MM.1S (cell line): ENCODE results near the gene LZTS2.

Experiments
- DNase-seq: peaks from one replicate; pipeline ENCODE4 v3.0.0-alpha.2; 2015
- H2AFZ ChIP-seq: fragments of 300-600 bp; sonication (generic); 2 replicates; pipeline ENCODE4 v1.6.0; 2016; ENCODE audit warnings: antibody characterized with exemption, low read length
- H3F3A ChIP-seq: fragments of 300-600 bp; sonication (generic); 2 replicates; pipeline ENCODE4 v1.6.1; 2016; ENCODE audit warnings: mild to moderate bottlenecking, antibody characterized with exemption, low read length, moderate library complexity, mixed read lengths; ENCODE audit not compliant: insufficient read depth
- H3K27ac ChIP-seq: fragments of 300-600 bp; sonication (generic); 2 replicates; pipeline ENCODE4 v1.5.1; 2016; ENCODE audit warnings: mild to moderate bottlenecking, low read length
- H3K27me3 ChIP-seq: fragments of 300-600 bp; sonication (generic); replicated peaks from 2 replicates; pipeline ENCODE4 v1.6.0; 2016; ENCODE audit warnings: low read length; ENCODE audit not compliant: insufficient read depth
- H3K36me3 ChIP-seq: fragments of 300-600 bp; sonication (generic); replicated peaks from 2 replicates; pipeline ENCODE4 v1.6.1; 2016; ENCODE audit warnings: mild to moderate bottlenecking, low read length, mixed read lengths; ENCODE audit not compliant: insufficient read depth
- H3K4me1 ChIP-seq: fragments of 300-600 bp; sonication (generic); 2 replicates; pipeline ENCODE4 v1.6.1; 2016; ENCODE audit warnings: low read length, mixed read lengths
- H3K4me2 ChIP-seq: fragments of 300-600 bp; sonication (generic); 2 replicates; pipeline ENCODE4 v1.6.0; 2016; ENCODE audit warnings: low read depth, low read length
- H3K4me3 ChIP-seq: fragments of 300-600 bp; sonication (generic); 2 replicates; pipeline ENCODE4 v1.5.1; 2016; ENCODE audit warnings: low read length, mixed read lengths
- H3K79me2 ChIP-seq: fragments of 300-600 bp; sonication (generic); 2 replicates; pipeline ENCODE4 v1.6.1; 2016; ENCODE audit warnings: mixed run types, low read length, mixed read lengths
- H3K9ac ChIP-seq: fragments of 300-600 bp; sonication (generic); 2 replicates; pipeline ENCODE4 v1.6.1; 2016; ENCODE audit warnings: low read length, mixed read lengths
- H3K9me2 ChIP-seq: fragments of 300-600 bp; sonication (generic); replicated peaks from 2 replicates; pipeline ENCODE4 v1.6.1; 2016; ENCODE audit warnings: mild to moderate bottlenecking, low read length, mixed read lengths; ENCODE audit not compliant: insufficient read depth
- H3K9me3 ChIP-seq: fragments of 300-600 bp; sonication (generic); replicated peaks from 2 replicates; pipeline ENCODE4 v1.6.1; 2016; ENCODE audit warnings: mild to moderate bottlenecking, low read length, mixed read lengths; ENCODE audit not compliant: insufficient read depth
- H4K20me1 ChIP-seq: fragments of 300-600 bp; sonication (generic); 2 replicates; pipeline ENCODE4 v1.6.1; 2016; ENCODE audit warnings: mild to moderate bottlenecking, low read length, moderate library complexity, mixed read lengths; ENCODE audit not compliant: insufficient read depth
- EZH2 ChIP-seq: fragments of 300-600 bp; sonication (generic); optimal IDR thresholded peaks from 2 replicates; pipeline ENCODE3; 2017; ENCODE audit warnings: low read depth, mild to moderate bottlenecking, antibody characterized with exemption, low read length, mixed read lengths
- EZH2phosphoT487 ChIP-seq: fragments of 300-600 bp; sonication (generic); IDR thresholded peaks from 2 replicates; pipeline ENCODE4 v1.6.1; 2018; ENCODE audit warnings: antibody characterized with exemption, low read length
- TF ChIP-seq, protein P1 (sequence below): fragments of 300-600 bp; sonication (generic); IDR thresholded peaks from 2 replicates; pipeline ENCODE4 v1.5.1; 2016; ENCODE audit warnings: antibody characterized with exemption, low read length, mixed read lengths

The LZTS2 gene

DNA sequence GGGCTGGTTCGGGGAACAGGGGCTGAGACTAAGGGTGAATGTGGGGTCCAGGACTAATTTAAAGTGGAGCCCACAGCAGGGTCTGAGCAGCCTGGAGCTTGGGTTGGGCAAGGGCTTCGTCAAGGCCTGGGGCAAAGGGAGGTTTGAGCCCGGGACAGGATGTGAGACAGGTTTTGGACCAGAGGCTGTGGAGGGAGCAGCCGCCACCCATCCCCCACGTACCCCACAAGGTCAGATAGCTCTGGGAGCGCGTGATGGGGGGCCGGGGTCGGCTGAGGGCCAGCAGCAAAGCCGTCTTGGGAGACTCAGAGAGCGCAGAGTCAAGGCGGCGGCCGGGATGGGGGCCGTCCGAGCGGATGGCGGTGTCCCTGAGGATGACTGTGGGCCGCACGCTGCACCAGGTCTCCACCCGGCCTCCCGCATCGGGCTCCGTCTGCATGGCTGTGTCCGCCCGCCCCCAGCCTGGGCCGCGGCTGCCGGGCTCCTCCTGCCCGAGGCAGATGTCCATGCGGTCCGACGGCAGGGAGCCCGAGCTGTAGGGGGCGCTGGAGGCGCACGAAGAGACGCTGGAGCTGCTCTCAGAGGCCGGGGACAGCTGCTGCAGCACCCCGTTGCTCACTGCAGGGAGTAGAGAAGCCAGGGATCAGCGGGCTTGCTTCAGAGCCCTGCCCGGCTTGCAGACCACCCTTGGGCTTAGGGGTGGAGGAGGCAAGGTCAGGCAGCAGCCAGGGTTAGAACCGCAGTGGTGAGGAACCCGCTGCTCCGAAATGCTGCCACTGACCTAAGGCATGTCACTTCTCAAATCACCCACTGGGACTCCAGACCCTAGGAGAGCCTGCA, 19.2 kb downstream of the LZTS2 start:
- Histone ChIP-seq H3K9me2 (no peaks in the 10 kb centered on the region), H4K20me1 (no peaks in the 10 kb centered on the region), H3K27me3 (peaks cover 42% of the 10 kb centered on the region), H3K79me2 (no peaks in the 10 kb centered on the region), H3K9ac (no peak overlapping the region), H3K36me3 (no peaks in the 10 kb centered on the region), H3K4me2 (peak overlapping the region; percentile 31; the same call in 1 of the 2 replicates), H3K9me3 (no peaks in the 10 kb centered on the region), H3K27ac (no peak overlapping the region), H3K4me3 (no peak overlapping the region; the same call in 1 of the 2 replicates), H3F3A (no peaks in the 10 kb centered on the region), H2AFZ (no peak overlapping the region), H3K4me1 (0 out of 2 replicates have a peak, but pooled peaks cover 3% of the 10 kb centered on the region)
- DNase-seq: peak; percentile 68
- TF ChIP-seq, protein P1, sequence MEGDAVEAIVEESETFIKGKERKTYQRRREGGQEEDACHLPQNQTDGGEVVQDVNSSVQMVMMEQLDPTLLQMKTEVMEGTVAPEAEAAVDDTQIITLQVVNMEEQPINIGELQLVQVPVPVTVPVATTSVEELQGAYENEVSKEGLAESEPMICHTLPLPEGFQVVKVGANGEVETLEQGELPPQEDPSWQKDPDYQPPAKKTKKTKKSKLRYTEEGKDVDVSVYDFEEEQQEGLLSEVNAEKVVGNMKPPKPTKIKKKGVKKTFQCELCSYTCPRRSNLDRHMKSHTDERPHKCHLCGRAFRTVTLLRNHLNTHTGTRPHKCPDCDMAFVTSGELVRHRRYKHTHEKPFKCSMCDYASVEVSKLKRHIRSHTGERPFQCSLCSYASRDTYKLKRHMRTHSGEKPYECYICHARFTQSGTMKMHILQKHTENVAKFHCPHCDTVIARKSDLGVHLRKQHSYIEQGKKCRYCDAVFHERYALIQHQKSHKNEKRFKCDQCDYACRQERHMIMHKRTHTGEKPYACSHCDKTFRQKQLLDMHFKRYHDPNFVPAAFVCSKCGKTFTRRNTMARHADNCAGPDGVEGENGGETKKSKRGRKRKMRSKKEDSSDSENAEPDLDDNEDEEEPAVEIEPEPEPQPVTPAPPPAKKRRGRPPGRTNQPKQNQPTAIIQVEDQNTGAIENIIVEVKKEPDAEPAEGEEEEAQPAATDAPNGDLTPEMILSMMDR: peak; percentile 76
- no peak for TF ChIP-seq EZH2
- TF ChIP-seq EZH2phosphoT487: no peak

- no peak overlapping the region for H3K4me2 ChIP-seq
- H3K27me3 ChIP-seq: peaks cover 42% of the 10 kb centered on the region
- no peak overlapping the region for H3K4me3 ChIP-seq
Observed at GRCh38 chr10:101019440-101019703, 19.8 kb downstream of the LZTS2 start.

DNA sequence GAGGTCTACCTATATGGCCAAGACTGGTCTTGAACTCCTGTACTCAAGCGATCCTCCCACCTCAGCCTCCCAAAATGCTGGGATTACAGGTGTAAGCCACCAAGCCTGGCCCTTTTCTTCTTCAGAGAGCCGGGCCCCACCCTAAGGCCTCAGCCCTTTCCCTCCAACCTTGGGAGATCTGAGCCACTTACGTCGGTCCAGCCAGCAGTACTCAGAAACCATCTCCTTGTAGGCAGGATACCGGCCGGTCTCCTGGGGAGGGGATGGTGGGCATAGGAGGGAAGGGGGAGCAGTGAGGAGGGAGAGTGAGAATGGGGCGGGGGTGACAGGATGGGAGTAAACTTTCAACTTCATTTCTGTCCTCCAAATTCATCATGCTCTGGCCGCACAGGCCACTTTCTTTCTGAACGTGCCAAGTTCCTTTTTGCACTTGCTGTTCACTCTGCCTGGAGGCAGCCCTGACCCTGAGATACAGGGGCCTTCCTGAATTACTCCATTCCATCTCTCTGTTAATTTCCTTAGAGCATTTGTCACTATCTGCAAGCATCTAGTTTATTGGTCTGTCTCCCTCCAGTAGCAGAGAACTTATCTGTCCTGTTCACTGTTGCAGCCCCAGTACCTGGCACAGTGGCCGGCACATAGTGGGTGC, 20.9 kb downstream of the LZTS2 start:
- no peak overlapping the region for H3K9ac ChIP-seq
- H3K79me2 ChIP-seq: no peaks in the 10 kb centered on the region
- no peak for TF ChIP-seq EZH2
- no peak for TF ChIP-seq EZH2phosphoT487
- no peaks in the 10 kb centered on the region for H3K9me3 ChIP-seq
- no peak overlapping the region for H2AFZ ChIP-seq
- no peaks in the 10 kb centered on the region for H3K36me3 ChIP-seq
- DNase-seq: no peak
- no peaks in the 10 kb centered on the region for H4K20me1 ChIP-seq
- no peaks in the 10 kb centered on the region for H3K9me2 ChIP-seq
- no peaks in the 10 kb centered on the region for H3F3A ChIP-seq
- no peak overlapping the region for H3K4me3 ChIP-seq
- no peak overlapping the region for H3K27ac ChIP-seq
- H3K27me3 ChIP-seq: peaks cover 39% of the 10 kb centered on the region
- H3K4me1 ChIP-seq: no peaks in the 10 kb centered on the region
- H3K4me2 ChIP-seq: no peak overlapping the region

More at GRCh38 chr10:101019440-101019703, 19.8 kb downstream of the LZTS2 start:
- no peak overlapping the region for H3K27ac ChIP-seq
- H4K20me1 ChIP-seq: no peaks in the 10 kb centered on the region
- TF ChIP-seq EZH2phosphoT487 (no peak), EZH2 (no peak)
- TF ChIP-seq, protein P1: no peak
- no peak for DNase-seq
- H3K36me3 ChIP-seq: no peaks in the 10 kb centered on the region
- H3K4me1 ChIP-seq: no peaks in the 10 kb centered on the region
- H3K79me2 ChIP-seq: no peaks in the 10 kb centered on the region
- no peak overlapping the region for H2AFZ ChIP-seq
- no peaks in the 10 kb centered on the region for H3K9me3 ChIP-seq
- no peaks in the 10 kb centered on the region for H3K9me2 ChIP-seq
- H3K9ac ChIP-seq: no peak overlapping the region
- no peaks in the 10 kb centered on the region for H3F3A ChIP-seq

DNA sequence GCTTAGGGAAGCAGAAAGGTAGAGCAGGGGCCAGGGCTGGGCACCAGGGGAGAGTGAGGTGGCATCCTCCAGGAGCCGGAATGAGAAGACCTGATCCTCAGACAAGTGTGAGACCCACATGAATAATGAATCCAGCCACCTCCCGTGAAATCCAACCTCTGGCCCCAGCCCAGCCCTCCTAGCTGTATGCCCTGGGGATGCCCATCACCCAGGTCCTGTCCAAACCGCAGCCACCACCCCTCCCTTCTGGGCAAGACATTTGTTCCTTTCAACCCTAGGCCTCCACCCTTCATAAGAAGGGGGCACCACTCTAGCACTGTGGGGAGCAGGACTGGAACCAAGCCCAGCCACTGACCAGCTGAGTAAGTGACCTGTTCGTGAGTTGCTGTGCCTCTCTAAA, 21.6 kb downstream of the LZTS2 start:
- Histone ChIP-seq H3K79me2 (no peaks in the 10 kb centered on the region), H3K9me2 (no peaks in the 10 kb centered on the region), H3K4me1 (no peaks in the 10 kb centered on the region), H3K27me3 (peaks cover 33% of the 10 kb centered on the region), H3K9ac (no peak overlapping the region), H3K27ac (no peak overlapping the region), H3K4me3 (no peak overlapping the region), H3K4me2 (no peak overlapping the region), H3K9me3 (no peaks in the 10 kb centered on the region), H3K36me3 (no peaks in the 10 kb centered on the region), H2AFZ (no peak overlapping the region), H3F3A (no peaks in the 10 kb centered on the region), H4K20me1 (no peaks in the 10 kb centered on the region)
- DNase-seq: no peak
- no peak for TF ChIP-seq EZH2phosphoT487
- TF ChIP-seq, protein P1: no peak
- no peak for TF ChIP-seq EZH2
